ENCODE results near the gene ATP8A2.

ATP8A2 gene

DNA sequence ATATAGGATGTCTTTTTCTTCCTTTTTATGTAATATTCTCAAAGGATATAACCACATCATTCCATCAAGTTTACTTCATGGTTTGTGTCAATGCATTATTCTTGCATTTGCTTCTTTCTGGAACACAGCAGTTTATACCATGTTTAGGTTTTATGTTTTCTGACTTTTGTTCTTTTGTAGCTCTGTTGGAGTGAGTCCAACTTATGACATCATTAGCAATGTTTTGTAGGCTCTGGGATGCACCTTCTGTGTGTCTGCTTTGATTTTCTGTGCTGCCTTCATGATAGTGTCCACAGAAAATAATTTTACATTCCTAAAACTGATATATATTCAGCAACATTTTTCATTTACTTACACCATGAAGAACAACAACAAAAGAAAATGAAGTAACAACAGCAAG lies 611.1 kb downstream of the ATP8A2 start:
- DNase-seq = no peak

DNA sequence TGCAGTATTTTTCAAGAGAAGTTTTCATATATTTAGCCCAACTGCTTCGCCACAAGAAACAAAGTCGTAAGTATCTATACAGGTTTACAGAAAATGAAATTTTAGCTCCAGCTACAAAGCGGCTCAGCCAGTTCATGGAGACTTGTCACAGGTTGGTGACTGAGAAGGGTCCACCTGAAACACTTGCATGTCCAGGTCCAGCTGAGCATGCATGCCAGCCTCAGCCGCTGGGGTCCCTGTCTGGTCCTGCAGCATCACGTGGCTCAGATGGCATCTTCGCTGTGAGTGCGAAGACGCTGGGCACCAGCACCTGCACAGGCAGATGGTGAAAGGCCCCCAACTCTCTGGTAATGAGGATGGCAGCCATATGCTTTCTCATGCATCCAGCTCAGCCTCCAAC lies 616.2 kb downstream of the ATP8A2 start:
- DNase-seq = no peak

GRCh38 chr13:25988661-25989060 lies 616.9 kb downstream of the ATP8A2 start:
- no peak for DNase-seq

GRCh38 chr13:25990801-25991200 lies 619.0 kb downstream of the ATP8A2 start:
- no peak for DNase-seq

GRCh38 chr13:25992076-25992475 lies 620.3 kb downstream of the ATP8A2 start:
- no peak for DNase-seq

- no peak for DNase-seq
Measured at GRCh38 chr13:26007261-26008125, 635.7 kb downstream of the ATP8A2 start.

GRCh38 chr13:26010487-26011207 lies 638.9 kb downstream of the ATP8A2 start:
- no peak for DNase-seq

DNA sequence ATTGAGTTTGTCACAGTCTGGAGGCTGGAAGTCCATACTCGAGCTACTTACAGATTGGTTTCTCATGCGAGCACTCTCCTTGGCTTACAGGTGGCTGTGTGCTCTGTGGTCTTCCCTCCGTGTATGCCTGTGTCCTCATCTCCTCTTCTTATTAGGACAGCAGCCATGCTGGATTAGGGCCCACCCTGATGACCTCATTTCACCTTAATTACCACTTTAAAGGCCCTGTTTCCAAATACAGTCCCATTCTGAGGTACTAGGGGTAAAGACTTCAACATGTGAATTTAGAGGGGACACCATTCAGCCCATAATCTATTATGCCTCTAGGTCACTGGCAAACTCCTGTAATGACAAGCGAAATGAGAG lies 639.4 kb downstream of the ATP8A2 start:
- DNase-seq = no peak

DNA sequence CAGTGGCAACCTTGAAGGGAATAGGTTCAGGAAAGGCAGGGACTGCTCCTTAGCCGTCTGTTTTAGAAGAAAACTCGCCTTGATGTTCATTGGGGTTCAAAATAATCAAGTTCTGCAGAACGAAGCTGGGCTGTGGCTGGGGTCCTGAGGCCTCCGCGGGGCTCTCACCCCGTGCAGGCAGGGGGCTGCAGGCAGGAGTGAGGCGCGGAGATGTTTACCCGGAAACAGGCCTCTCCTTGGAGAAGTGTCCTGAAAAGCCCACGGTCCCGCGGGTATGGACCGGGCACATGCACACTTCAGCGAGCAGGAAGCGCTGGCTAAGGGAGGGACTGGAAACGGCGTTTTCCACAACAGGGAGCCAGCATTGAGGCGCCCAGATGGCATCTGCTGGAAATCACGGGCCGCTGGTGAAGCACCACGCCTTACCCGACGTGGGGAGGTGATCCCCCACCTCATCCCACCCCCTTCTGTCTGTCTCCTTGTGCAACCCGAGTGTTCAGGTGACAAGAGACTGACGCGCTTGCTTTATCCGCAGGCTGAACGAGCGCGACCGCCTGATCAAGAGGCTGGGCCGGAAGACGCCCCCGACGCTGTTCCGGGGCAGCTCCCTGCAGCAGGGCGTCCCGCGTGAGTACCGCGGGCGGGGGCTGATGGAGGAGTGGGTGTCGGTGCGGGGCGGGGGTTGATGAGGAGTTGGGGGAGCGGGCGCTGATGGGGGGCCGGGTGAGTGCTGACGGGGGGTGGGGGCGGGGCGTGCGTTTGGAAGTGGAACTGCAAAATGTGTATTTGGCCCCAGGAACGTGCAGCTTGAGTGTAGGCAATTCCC lies 640.4 kb downstream of the ATP8A2 start:
- DNase-seq = peak; percentile 65

GRCh38 chr13:26012995-26013394 lies 641.2 kb downstream of the ATP8A2 start:
- DNase-seq = no peak

DNA sequence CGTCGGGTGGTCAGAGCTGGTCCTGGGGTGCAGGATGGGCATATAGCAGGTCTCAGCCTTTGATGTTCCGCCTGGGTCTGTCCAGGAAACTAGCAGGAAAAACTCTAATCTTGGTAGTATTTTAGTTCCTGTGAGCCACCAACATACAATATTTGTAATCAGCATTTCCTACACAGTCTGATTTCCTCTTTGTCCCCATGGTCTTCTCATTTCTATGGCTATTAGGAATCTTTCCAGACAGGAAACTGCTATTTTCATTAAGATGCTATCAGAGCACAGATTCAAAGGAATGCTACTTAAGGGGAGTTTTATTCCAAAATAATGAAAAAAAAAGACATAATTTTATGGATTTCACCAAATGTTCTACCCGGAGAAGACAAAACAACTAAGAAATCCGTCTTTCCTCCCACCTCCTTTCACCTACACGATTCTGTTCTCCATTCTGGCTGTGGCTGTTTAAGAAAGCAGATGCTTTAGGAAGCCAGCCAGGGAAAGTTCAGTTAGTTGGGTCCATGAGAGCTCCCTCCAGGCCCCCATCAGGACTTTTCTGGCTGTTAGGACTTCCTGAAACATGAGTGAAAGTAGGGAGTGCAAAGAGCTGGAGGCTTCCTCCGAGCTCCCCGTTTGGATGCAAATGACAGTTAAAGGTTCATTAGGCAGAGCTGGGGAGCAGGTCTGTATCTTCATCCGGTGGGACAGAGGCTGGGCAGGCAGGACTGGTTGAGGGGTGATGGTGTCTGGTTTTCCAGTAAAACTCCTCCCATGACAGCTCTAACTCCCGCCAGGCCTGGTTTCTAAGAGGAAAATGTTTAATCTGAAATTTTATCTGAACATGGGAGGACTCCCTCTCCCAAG lies 643.7 kb downstream of the ATP8A2 start:
- DNase-seq = no peak

DNA sequence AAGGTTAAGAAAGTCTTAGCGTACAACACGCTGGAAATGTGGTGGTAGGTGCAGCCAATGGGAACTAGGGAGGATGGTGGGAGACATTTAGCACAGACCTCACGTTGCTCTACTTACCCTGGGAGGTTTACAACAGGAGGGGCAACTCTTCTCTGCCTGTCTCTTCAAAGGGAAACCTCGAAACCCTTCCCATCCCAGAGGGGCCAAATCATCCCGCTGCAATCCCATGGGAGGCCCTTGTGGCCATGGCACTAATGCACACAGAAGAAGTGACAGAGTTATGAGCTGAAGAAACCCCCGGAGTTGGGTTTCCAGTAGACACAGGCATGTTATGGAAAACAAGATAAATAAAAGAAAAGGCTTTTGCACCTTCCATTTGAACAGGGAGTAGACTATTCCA lies 644.4 kb downstream of the ATP8A2 start:
- DNase-seq = no peak

DNA sequence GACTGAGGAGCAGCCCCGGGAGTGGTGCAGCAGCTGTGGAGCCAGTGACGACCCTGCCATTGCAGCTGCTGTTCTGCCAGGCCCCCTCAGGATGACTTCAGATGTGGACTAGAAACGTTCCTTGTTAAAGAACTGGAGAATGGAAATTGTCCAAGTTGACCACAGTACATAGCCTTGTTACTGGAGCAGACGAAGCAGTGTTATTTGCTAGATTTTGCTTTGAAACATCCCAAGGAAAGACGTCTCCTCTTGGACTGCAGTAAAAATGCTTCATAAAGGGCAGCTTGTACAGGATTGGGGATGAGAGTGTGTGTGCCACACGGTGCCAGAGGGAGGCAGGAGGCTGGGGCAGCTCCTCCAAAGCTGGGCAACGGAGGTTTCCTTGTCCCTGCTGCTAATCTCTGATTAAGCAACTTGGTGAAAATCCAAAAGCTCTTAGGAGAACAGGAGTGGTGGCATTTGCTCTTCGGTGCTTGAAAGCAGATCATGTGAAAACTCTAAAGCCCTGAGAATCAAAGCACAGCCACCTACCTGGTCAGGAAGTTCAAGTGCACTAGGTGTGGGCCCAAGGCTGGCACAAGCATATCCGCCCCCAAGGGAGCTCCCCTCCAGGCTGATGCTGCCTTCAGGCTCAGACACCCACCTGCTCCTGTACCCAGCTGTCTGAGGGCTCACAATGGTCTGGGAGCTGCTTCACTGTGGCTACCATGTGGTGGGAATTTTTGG lies 645.6 kb downstream of the ATP8A2 start:
- DNase-seq = no peak

- DNase-seq = no peak
Measured at GRCh38 chr13:26017932-26018665, 646.3 kb downstream of the ATP8A2 start.

DNA sequence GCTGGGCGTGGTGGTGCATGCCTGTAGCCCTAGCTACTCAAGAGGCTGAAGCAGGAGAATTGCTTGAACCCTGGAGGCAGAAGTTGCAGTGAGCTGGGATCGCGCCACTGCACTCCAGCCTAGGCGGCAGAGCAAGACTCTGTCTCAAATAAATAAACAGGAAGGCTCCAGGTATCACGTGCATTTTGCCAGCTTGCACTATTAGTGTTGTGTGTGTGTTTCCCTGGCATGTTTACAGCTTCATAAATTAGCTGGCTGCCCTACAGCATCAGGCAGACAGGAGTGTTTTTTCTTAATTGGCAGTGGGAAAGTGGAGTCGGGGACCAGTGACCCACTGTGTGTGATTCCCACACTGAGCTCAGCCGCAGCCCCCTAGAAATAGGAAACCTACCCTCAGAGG lies 647.5 kb downstream of the ATP8A2 start:
- DNase-seq = no peak

DNA sequence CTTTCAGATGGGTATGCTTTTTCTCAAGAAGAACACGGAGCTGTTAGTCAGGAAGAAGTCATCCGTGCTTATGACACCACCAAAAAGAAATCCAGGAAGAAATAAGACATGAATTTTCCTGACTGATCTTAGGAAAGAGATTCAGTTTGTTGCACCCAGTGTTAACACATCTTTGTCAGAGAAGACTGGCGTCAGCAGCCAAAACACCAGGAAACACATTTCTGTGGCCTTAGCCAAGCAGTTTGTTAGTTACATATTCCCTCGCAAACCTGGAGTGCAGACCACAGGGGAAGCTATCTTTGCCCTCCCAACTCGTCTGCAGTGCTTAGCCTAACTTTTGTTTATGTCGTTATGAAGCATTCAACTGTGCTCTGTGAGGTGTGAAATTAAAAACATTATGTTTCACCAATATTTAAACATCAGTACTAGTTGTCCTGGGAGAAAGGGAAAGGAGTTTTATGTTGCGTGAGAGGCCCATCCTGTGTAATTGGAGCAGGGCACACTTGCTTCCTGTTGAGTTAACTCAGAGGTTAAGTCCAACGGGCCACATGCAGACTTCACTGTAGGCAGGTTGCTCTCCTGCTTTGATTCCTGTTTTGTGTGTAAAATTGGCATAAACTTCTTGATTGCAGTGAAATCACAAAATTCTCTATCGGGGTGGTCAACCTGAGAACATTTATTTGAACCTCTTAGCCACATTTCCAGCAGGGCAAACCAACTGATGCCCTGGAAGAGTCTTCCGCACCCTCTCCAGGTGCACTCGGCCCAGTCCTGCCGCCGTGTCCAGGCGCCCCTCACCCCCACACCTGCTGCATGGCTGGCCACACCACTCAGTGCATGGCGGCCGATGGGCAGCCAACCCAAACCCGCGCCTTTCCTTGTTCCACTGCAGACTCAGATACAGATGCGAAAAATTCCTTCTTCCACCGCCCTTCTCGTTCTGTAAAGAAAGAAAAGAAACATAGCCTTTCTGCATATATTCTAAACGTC lies 648.4 kb downstream of the ATP8A2 start:
- no peak for DNase-seq

DNA sequence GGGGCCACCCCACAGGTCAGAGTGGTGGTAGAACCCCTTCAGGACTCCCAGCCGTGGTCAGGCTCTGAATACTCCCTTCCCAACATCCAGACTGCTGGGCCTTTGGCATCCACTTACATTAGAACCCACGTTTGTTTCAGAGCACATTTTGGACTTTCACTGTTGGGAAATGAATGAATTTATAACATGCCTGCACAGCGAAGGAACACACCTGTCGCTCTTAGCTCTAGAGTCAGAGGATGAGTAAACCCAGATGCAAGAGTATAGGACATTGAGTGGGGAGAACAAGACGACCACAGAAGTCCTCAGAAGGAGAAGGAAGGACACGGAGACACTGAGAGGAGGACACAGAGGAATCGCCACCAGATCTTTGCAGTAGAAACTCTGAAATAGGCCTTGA lies 649.1 kb downstream of the ATP8A2 start:
- DNase-seq = no peak

- no peak for DNase-seq
Measured at GRCh38 chr13:26021516-26021915, 649.7 kb downstream of the ATP8A2 start.

GRCh38 chr13:26021956-26022355 lies 650.2 kb downstream of the ATP8A2 start:
- no peak for DNase-seq

Measured in activated naive CD4-positive, alpha-beta T cell treated with anti-CD3 and anti-CD28 coated beads, Interleukin-2, amount 50 U/mL, for 16 hours (primary cell).